Fibroblast of lung (primary cell): Measurements from ENCODE around the gene KCTD14. TPM values are rescaled to one million over a fixed set of nuclear protein-coding genes. Genes with fewer than 3 reads are reported as not detected.

Experiments used
- DNase-seq, 2 donors: peaks; one replicate each; pipeline versions ENCODE4 v3.0.0 to v3.0.0-alpha.2; 2010; ENCODE audit warnings: low read depth in 2 of 2
- H2AFZ ChIP-seq: 2 replicates; pipeline ENCODE4 v1.5.1; 2012; ENCODE audit warnings: low read length, control low read depth, inconsistent platforms
- H3K27ac ChIP-seq: 2 replicates; pipeline ENCODE4 v1.5.1; 2011; ENCODE audit warnings: low read length, control low read depth; ENCODE audit not compliant: insufficient read depth
- H3K27me3 ChIP-seq: 2 replicates; pipeline ENCODE4 v1.5.1; 2011; ENCODE audit warnings: mild to moderate bottlenecking, low read length; ENCODE audit not compliant: control insufficient read depth, insufficient read depth
- H3K36me3 ChIP-seq: 2 replicates; pipeline ENCODE4 v1.5.1; 2011; ENCODE audit warnings: low read length; ENCODE audit not compliant: control insufficient read depth, insufficient read depth
- H3K4me1 ChIP-seq: 2 replicates; pipeline ENCODE4 v1.5.1; 2011; ENCODE audit warnings: low read length; ENCODE audit not compliant: control insufficient read depth, insufficient read depth; ENCODE audit errors: extremely low read depth
- H3K4me2 ChIP-seq: 2 replicates; pipeline ENCODE4 v1.5.1; 2011; ENCODE audit warnings: low read length, control low read depth; ENCODE audit not compliant: insufficient read depth; ENCODE audit errors: extremely low read depth
- H3K4me3 ChIP-seq, 4 experiments: fragments of 200-600 bp in 1 of 4; sonication (generic) in 1 of 4; replicated peaks in 1 of 4; 2 replicates each; pipeline ENCODE4 v1.5.1; 2011 to 2016; ENCODE audit warnings: low read length in 4 of 4, low read depth in 3 of 4, mild to moderate bottlenecking in 3 of 4, control low read depth in 2 of 4, inconsistent platforms in 1 of 4, mixed read lengths in 1 of 4; ENCODE audit not compliant: insufficient read depth in 1 of 4; ENCODE audit errors: control extremely low read depth in 1 of 4
- H3K79me2 ChIP-seq: 2 replicates; pipeline ENCODE4 v1.5.1; 2012; ENCODE audit warnings: mild to moderate bottlenecking, low read length, inconsistent platforms; ENCODE audit not compliant: control insufficient read depth, insufficient read depth
- H3K9ac ChIP-seq: 2 replicates; pipeline ENCODE4 v1.5.1; 2011; ENCODE audit warnings: mild to moderate bottlenecking, low read length, control low read depth; ENCODE audit not compliant: insufficient read depth
- H3K9me3 ChIP-seq: 2 replicates; pipeline ENCODE4 v1.5.1; 2012; ENCODE audit warnings: low read depth, low read length; ENCODE audit not compliant: control insufficient read depth, insufficient read depth
- H4K20me1 ChIP-seq: 2 replicates; pipeline ENCODE4 v1.5.1; 2011; ENCODE audit warnings: low read length; ENCODE audit not compliant: control insufficient read depth, insufficient read depth; ENCODE audit errors: extremely low read depth
- EZH2 ChIP-seq: IDR thresholded peaks from 2 replicates; pipeline ENCODE4 v1.5.1; 2012; ENCODE audit warnings: low read length, control low read depth, mild to moderate bottlenecking; ENCODE audit errors: missing control alignments
- polyA plus RNA-seq, 2 donors: library from polyadenylated mRNA; depleted of rRNA in 1 of 2; stranded (reverse) in 1 of 2; unstranded in 1 of 2; fragments of >200 nt; gene quantifications; 2 replicates each; pipeline ENCODE4 v1.2.1, GENCODE V29; 2011 to 2012; ENCODE audit warnings: missing spikeins in 1 of 2
- total RNA-seq: library from RNA; depleted of rRNA; stranded (reverse); fragments of >200 nt; gene quantifications from 2 replicates; pipeline ENCODE4 v1.2.1, GENCODE V29; 2014
- TF ChIP-seq, protein P1 (sequence below), 2 donors: IDR thresholded peaks in 1 of 2; conservative IDR thresholded peaks in 1 of 2; 1 replicate in 1 of 2; 2 replicates in 1 of 2; pipeline ENCODE4 v1.5.1; 2011 to 2012; ENCODE audit warnings: low read length in 2 of 2, control low read depth in 1 of 2, inconsistent platforms in 1 of 2, low read depth in 1 of 2, mild to moderate bottlenecking in 1 of 2

The KCTD14 gene
- total and polyA plus RNA-seq, 2 donors (not counting 1 experiment from before 2014, with no cell fraction given): 0.33 to 2.5 TPM

- H3K9me3 ChIP-seq: no peaks in the 10 kb centered on the region
- H3K36me3 ChIP-seq: peaks cover 6% of the 10 kb centered on the region
- H3K4me2 ChIP-seq: no peak overlapping the region
- no peak overlapping the region for H2AFZ ChIP-seq
- TF ChIP-seq, protein P1, sequence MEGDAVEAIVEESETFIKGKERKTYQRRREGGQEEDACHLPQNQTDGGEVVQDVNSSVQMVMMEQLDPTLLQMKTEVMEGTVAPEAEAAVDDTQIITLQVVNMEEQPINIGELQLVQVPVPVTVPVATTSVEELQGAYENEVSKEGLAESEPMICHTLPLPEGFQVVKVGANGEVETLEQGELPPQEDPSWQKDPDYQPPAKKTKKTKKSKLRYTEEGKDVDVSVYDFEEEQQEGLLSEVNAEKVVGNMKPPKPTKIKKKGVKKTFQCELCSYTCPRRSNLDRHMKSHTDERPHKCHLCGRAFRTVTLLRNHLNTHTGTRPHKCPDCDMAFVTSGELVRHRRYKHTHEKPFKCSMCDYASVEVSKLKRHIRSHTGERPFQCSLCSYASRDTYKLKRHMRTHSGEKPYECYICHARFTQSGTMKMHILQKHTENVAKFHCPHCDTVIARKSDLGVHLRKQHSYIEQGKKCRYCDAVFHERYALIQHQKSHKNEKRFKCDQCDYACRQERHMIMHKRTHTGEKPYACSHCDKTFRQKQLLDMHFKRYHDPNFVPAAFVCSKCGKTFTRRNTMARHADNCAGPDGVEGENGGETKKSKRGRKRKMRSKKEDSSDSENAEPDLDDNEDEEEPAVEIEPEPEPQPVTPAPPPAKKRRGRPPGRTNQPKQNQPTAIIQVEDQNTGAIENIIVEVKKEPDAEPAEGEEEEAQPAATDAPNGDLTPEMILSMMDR (conservative IDR thresholded peaks at IDR 0.05 in 1 of 2, IDR thresholded peaks at IDR 0.05 in 1 of 2; ENCODE audit: low read depth in 1 of 2, low read length in 2 of 2): no peak
- no peak for TF ChIP-seq EZH2
- H3K9ac ChIP-seq: no peak overlapping the region
- H3K4me3 ChIP-seq: no peak overlapping the region
- H3K27me3 ChIP-seq: no peaks in the 10 kb centered on the region
- H3K27ac ChIP-seq: no peak overlapping the region
- no peaks in the 10 kb centered on the region for H3K4me1 ChIP-seq
- H3K79me2 ChIP-seq: peaks cover 27% of the 10 kb centered on the region
- no peaks in the 10 kb centered on the region for H4K20me1 ChIP-seq
- no peak for DNase-seq
Measured at GRCh38 chr11:78070621-78071020, 47.5 kb upstream of the KCTD14 start.

DNA sequence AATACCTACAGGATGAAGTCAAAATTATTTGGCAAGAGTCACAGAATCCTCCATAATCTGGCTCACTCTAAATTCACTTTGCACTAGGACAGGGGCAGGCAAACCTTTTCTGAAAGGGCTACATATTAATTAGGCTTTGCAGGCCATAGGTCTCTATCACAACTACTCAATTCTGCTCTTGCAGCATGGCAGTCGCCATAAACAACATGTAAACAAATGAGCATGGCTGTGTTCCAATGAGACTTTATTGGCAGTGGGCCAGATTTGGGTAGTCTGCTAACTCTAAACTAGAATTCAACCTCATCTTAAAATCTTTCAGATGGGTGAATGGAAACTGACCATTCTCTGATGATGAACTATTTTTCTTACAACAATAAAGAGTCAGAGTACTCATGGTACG lies 46.4 kb upstream of the KCTD14 start:
- Histone ChIP-seq H3K36me3 (peaks cover 6% of the 10 kb centered on the region), H3K9me3 (no peaks in the 10 kb centered on the region), H3K4me2 (no peak overlapping the region), H4K20me1 (no peaks in the 10 kb centered on the region), H3K4me1 (no peaks in the 10 kb centered on the region), H3K9ac (no peak overlapping the region), H3K79me2 (peaks cover 15% of the 10 kb centered on the region), H3K27me3 (no peaks in the 10 kb centered on the region), H2AFZ (no peak overlapping the region), H3K4me3 (no peak overlapping the region), H3K27ac (no peak overlapping the region)
- peak in 1 of 2 donors; percentile 54 for DNase-seq
- TF ChIP-seq, protein P1 (conservative IDR thresholded peaks at IDR 0.05 in 1 of 2, IDR thresholded peaks at IDR 0.05 in 1 of 2; ENCODE audit: low read depth in 1 of 2, low read length in 2 of 2): no peak
- no peak for TF ChIP-seq EZH2

DNA sequence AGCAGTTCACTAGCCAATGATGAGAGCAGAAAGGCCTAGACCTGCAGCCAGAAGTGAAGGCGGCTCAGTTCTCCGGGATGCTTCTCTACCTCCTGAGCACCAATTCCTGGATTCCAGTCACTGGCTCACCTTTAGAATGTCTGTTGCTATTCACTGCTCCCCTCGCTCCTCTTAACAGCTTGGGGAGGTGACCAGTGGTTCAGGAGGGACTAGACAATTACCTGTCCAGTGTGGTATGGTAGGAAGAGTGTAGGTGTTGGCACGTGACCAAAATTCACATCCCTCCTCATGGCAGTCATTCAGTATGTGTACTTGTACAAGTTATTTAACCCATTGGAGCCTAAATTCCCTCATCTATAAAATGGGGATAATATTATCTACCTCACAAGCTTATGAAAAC lies 44.6 kb upstream of the KCTD14 start:
- no peak overlapping the region for H3K4me3 ChIP-seq
- no peak overlapping the region for H3K27ac ChIP-seq
- H3K9me3 ChIP-seq: no peaks in the 10 kb centered on the region
- H3K27me3 ChIP-seq: no peaks in the 10 kb centered on the region
- no peak overlapping the region for H3K4me2 ChIP-seq
- H2AFZ ChIP-seq: no peak overlapping the region
- no peaks in the 10 kb centered on the region for H4K20me1 ChIP-seq
- no peak overlapping the region for H3K9ac ChIP-seq
- peaks cover 11% of the 10 kb centered on the region for H3K79me2 ChIP-seq
- H3K4me1 ChIP-seq: no peaks in the 10 kb centered on the region
- peaks cover 6% of the 10 kb centered on the region for H3K36me3 ChIP-seq
- DNase-seq: no peak
- TF ChIP-seq, protein P1 (conservative IDR thresholded peaks at IDR 0.05 in 1 of 2, IDR thresholded peaks at IDR 0.05 in 1 of 2; ENCODE audit: low read depth in 1 of 2, low read length in 2 of 2): no peak
- TF ChIP-seq EZH2: no peak
